CD4-positive, alpha-beta T cell treated with Interleukin-4 for 4 hours (primary cell): ENCODE data around the gene MCRIP1.
A peak's percentile ranks its signal among the peaks of the same experiment; 100 is the strongest.

ENCODE experiments used
- DNase-seq: peaks from one replicate; pipeline ENCODE4 v3.0.0-alpha.2; 2020

MCRIP1 gene

GRCh38 chr17:81860756-81861568, 27.9 kb upstream of the MCRIP1 start:
- peak; percentile 100 for DNase-seq

- DNase-seq: no peak
Measured at GRCh38 chr17:81859906-81860755, 27.0 kb upstream of the MCRIP1 start, which contains the start of gene P4HB. P4HB (minus strand) TSS chr17:81860535; CDS start chr17:81860471, 64 bp downstream.

- no peak for DNase-seq
Measured at GRCh38 chr17:81858967-81859905, 26.1 kb upstream of the MCRIP1 start.

- no peak for DNase-seq
Measured at GRCh38 chr17:81858170-81858966, 25.3 kb upstream of the MCRIP1 start.

GRCh38 chr17:81854974-81855774, 22.1 kb upstream of the MCRIP1 start:
- no peak for DNase-seq

- DNase-seq: no peak
Measured at GRCh38 chr17:81852237-81852636, 19.1 kb upstream of the MCRIP1 start.

GRCh38 chr17:81851423-81851822, 18.3 kb upstream of the MCRIP1 start:
- no peak for DNase-seq

- no peak for DNase-seq
Measured at GRCh38 chr17:81849457-81849856, 16.4 kb upstream of the MCRIP1 start.

GRCh38 chr17:81846743-81847689, 13.9 kb upstream of the MCRIP1 start:
- no peak for DNase-seq

GRCh38 chr17:81845881-81846742, 13.0 kb upstream of the MCRIP1 start:
- DNase-seq: no peak

- no peak for DNase-seq
Measured at GRCh38 chr17:81845361-81845760, 12.3 kb upstream of the MCRIP1 start.

GRCh38 chr17:81844887-81845286, 11.8 kb upstream of the MCRIP1 start:
- no peak for DNase-seq

GRCh38 chr17:81844327-81844851, 11.3 kb upstream of the MCRIP1 start:
- DNase-seq: no peak

- no peak for DNase-seq
Measured at GRCh38 chr17:81843713-81844326, 10.7 kb upstream of the MCRIP1 start.

- DNase-seq: no peak
Measured at GRCh38 chr17:81842725-81843504, 9.8 kb upstream of the MCRIP1 start.

- DNase-seq: no peak
Measured at GRCh38 chr17:81842378-81842724, 9.3 kb upstream of the MCRIP1 start.

- no peak for DNase-seq
Measured at GRCh38 chr17:81841866-81842265, 8.8 kb upstream of the MCRIP1 start.
